GM10847 (cell line): ENCODE results near the gene CRKL.

ENCODE experiments used
- POLR2A ChIP-seq: IDR thresholded peaks from 2 replicates; pipeline ENCODE4 v1.6.1; 2011; ENCODE audit not compliant: insufficient read length; ENCODE audit errors: extremely low read depth

CRKL gene

GRCh38 chr22:21000987-21001600 is 83.9 kb downstream of the CRKL start:
- TF ChIP-seq POLR2A, result no peak

- peak; percentile 95 for TF ChIP-seq POLR2A
Measured at GRCh38 chr22:21001601-21002325, 84.6 kb downstream of the CRKL start, which contains the start of gene THAP7. Gene THAP7, minus strand, starts transcription at chr22:21002118. Its CDS starts 207 bp downstream, at chr22:21001911.
